Activated CD4-positive, alpha-beta T cell treated with anti-CD3 and anti-CD28 coated beads, Interleukin-2, amount 50 U/mL, for 4 hours (primary cell): ENCODE measurements around the gene LPCAT4.
A peak's percentile ranks its signal among the peaks of the same experiment; 100 is the strongest.
"Not testable (repeated sequence)": the region's sequence is repeated elsewhere in the genome, so short reads cannot be mapped to it uniquely, and the experiment has no call there.

ENCODE experiments used
- DNase-seq, 2 experiments: peaks; one replicate each; pipeline ENCODE4 v3.0.0-alpha.2; 2020

LPCAT4 gene, protein sequence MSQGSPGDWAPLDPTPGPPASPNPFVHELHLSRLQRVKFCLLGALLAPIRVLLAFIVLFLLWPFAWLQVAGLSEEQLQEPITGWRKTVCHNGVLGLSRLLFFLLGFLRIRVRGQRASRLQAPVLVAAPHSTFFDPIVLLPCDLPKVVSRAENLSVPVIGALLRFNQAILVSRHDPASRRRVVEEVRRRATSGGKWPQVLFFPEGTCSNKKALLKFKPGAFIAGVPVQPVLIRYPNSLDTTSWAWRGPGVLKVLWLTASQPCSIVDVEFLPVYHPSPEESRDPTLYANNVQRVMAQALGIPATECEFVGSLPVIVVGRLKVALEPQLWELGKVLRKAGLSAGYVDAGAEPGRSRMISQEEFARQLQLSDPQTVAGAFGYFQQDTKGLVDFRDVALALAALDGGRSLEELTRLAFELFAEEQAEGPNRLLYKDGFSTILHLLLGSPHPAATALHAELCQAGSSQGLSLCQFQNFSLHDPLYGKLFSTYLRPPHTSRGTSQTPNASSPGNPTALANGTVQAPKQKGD

DNA sequence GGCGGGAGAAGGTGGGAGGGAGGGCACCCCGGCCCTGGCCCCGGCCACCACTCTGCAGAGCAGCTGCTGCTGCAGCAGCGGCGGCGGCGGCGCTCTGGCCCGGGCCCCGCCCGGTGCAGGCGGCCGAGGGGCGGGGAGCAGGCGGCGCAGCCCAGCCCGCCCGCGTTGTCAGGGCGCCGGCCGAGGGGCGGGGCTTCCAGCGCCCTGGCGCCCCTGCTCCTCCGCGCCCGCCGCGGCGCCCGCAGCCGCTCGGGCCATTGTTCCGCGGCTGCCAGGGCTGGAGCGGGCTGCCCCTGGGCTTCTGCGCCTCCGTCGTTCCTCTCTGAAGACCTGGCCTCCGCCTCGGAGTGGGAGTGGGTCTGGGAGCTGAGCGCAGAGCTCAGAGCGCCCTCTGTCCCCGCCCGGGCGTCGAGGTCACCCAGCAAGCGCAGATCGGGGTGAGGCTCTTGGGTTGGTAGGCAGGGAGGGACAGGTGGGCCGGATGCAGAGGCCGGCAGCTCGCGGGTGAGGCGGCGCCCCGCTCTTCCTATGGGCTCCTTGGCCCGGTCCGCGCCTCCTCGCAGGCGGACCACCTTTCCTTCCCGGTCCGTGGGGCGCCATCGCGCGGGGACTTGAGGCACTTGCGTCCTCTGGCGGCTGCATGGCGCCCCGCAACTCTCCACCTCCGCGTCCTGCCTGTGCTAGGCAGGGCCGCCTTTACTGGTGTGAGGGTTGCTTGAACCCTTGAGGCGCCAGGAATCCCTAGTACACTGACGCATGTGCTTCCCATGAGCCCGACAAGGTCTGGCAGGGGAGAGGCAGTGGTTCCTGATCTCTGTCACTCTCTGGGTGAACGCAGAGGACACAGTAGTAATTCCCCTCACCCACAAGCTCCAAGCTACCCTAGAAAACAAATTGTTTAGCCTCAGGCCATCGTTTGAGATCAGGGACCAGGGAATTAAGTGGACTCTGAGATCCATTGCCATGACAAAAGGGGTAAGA, at the start of gene LPCAT4:
Gene LPCAT4, minus strand, starts transcription at position 96 of the 981 bp plus-strand sequence. CDS start 96 bp downstream, outside the sequence.
- DNase-seq: peak; percentile 83 to 84

GRCh38 chr15:34409511-34409910, 42.5 kb upstream of the LPCAT4 start:
- not testable (repeated sequence) for DNase-seq

DNA sequence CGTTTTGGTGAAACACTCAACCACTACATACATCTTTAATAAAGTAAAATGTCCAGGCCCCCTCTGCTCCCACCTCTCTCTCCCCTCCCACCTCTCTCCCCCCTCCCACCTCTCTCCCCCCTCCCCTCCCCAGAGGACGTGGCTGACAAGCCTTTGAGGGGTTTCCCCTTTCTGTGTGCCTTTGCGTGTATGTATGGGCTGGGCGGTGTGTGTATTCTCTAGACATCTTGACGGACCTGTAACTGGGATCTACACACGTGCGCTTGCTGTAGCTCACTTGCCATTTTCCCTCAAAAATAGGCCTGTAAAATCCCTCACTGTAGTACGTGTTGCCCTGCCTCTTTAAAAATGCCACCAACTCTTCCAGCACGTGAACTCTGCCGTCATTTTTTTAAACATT, 42.0 kb upstream of the LPCAT4 start:
- DNase-seq: not testable (repeated sequence)

- not testable (repeated sequence) for DNase-seq
Observed at GRCh38 chr15:34403899-34404298, 36.9 kb upstream of the LPCAT4 start.

- not testable (repeated sequence) for DNase-seq
Observed at GRCh38 chr15:34403160-34403598, 36.2 kb upstream of the LPCAT4 start.

- not testable (repeated sequence) for DNase-seq
Observed at GRCh38 chr15:34397637-34398259, 30.8 kb upstream of the LPCAT4 start.

DNA sequence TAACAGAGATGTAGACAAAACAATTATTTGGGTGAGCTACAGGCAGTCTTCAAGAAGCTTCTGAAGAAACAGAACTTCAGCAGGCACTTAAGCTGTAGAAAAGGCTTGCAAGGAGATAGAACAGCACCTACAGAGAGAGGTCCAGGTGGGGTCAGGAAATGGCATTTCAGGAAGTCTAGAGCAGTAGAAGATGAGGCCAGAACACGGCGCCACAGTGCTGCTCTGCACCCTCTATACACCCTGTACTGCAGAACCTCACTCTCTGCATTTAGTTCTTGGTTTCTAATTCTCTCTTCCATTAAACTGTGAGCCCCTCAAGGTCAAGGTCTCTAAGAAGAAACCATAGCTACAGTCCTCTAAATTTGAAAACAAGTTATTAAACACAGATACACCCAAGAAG, 26.0 kb upstream of the LPCAT4 start:
- not testable (repeated sequence) for DNase-seq

- not testable (repeated sequence) for DNase-seq
Observed at GRCh38 chr15:34389594-34390086, 22.6 kb upstream of the LPCAT4 start.

GRCh38 chr15:34381829-34382521, 15.0 kb upstream of the LPCAT4 start:
- DNase-seq: not testable (repeated sequence)

GRCh38 chr15:34380491-34380890, 13.5 kb upstream of the LPCAT4 start:
- DNase-seq: not testable (repeated sequence)

DNA sequence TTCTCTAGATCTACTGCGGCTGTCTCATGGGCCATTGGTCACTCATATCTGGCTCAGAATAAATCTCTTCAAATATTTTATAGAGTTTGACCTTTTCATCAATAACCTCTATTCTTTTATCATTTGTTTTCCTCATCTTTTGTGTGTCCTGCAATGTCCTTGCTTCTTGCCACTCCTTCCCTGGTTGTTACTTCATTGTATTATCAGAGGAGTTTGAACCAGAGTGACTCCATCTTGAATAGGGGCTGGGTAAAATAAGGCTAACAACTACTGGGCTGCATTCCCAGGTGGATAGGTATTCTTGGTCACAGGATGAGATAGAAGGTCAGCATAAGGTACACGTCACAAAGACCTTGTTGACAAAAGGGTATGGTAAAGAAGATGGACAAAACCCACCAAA, 9.9 kb upstream of the LPCAT4 start:
- DNase-seq: no peak

- DNase-seq: not testable (repeated sequence)
Observed at GRCh38 chr15:34375541-34375940, 8.5 kb upstream of the LPCAT4 start.

DNA sequence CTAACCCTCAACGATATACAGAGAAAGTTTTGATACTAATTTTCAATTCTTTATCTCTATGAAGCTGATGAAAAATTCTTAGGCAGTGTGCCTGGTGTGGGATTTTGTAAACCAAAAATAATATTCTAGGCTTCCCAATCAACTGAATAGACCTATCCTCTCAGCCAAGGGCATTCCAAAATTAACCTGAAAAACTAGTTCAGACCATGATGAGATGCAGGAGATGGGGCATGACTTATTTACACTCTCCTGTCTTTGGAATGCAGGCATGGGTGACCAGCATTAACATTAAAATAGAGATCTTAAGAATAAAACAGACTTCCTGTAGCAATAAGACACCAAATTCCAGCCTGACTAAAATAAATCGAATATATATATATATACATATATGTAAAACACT, 7.8 kb upstream of the LPCAT4 start:
- DNase-seq: no peak

DNA sequence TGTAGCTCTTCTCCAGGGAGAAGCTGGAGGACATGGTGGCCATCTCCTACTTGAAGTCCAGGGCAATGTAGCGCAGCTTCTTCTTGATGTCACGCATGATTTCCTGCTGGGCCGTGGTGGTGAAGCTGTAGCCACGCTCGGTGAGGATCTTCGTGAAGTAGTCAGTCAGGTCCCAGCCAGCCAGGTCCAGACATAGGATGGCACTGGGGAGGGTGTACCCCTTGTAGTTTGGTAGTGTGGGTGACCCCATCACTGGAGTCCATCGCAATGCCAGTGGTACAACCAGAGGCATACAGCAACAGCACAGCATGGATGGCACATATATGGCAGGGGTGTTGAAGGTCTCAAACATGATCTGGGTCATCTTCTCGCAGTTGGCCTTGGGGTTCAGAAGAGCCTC, 7.0 kb upstream of the LPCAT4 start:
- no peak for DNase-seq

- DNase-seq: no peak
Observed at GRCh38 chr15:34370643-34371042, 3.6 kb upstream of the LPCAT4 start.

DNA sequence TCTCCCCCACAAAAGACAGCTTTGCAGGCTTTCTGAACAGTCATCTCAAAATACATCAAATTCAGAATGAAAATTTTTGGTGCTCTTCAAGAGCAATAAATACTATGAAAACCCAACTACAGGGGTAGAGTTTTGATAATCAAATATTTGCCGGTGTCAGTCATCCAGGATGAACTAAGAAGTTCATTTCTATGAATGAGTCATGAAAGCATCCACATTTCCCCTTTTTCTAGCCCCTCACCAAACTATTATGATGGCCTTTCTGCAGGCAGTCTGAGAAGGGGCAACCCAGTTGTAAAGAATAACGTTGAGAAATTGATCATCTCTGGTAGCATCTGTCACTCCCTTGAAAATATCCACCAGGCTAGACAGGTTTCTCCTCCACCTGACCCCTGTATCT, 3.1 kb upstream of the LPCAT4 start:
- DNase-seq: no peak

DNA sequence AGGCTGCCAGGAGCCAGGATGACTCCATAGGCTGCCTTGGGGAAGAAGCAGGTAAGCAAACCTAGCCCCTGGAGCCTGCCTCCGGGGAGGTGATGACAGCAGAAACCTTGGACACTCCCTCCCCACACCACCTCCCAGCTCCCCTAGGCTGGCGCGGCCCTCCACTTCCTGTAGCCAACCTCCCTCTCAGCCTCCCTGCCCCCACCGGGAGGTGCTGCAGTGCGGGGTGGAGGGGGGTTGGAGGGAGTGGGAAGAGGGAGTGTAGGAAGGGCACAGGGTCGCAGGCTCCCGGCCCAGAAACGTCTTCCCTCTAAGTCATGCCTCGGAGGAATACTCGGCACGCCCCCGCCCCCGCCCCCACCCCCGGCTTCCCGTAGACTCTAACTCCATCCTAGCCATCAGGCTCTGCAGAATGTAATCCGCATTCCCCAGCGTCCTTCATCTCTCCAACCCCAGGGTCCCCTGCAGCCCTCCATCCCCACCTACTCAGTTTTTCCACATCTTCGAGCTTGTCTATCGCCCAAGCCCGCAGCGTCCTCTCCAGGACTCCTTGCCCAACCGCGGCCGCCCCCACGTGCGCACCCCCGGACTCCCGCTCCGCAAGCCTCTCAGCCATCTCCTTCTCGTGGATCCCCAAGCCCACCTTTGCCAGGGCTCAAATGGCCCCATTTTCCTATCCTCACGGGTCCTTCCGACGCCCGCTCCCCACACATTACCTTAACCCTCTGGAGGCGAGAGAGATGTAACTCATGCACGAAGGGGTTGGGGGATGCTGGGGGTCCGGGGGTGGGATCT, 528 bp downstream of the LPCAT4 start:
- no peak for DNase-seq

DNA sequence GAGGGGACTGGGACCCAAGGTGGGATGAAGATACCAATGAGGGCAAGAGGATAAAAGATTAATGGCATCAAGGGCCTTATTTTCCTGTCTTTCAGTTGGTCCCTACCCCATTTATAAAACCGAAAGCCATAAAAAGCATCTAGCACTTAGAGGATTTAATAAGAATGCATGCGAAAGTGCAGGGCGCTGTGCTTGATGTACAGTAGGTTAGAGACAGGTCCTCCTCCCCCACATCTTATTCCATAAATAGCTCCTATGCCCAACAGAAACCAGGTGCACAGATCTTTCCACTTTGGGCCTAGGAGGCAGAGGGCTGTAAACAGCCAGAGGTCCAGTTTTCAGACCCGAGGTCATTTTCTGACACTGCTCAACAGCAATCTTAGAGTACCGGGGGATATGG, 1.2 kb downstream of the LPCAT4 start:
- DNase-seq: no peak

GRCh38 chr15:34365091-34365825, 1.7 kb downstream of the LPCAT4 start:
- no peak for DNase-seq

DNA sequence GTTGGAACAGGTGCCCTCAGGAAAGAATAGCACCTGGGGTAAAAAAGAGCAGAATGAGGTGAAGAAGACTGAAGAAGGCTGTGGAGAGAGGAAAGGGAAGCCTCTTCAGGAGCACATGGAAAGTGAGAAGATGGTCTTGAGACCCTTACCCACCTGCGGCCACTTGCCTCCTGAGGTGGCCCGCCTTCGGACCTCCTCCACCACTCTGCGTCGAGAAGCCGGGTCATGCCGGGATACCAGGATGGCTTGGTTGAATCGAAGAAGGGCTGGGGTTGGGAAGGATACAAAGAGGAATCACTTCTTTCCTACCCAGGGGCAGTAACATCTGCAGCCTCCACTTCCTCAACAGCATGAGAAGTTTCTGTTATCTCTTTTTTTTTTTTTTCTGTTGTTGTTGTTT, 3.0 kb downstream of the LPCAT4 start:
- no peak for DNase-seq
